Duodenal mucosa (tissue), 2 donors: ENCODE data around the gene APOC4.
"Not testable (repeated sequence)": the region's sequence is repeated elsewhere in the genome, so short reads cannot be mapped to it uniquely, and the experiment has no call there.

Experiments
- H3K27ac ChIP-seq: one replicate; pipeline ENCODE4 v1.7.0; 2013; ENCODE audit warnings: low read depth, low read length
- H3K27me3 ChIP-seq, 2 donors: one replicate each; pipeline ENCODE4 v1.7.0; 2013; ENCODE audit warnings: low read length in 2 of 2, control low read depth in 1 of 2; ENCODE audit not compliant: insufficient read depth in 2 of 2, control insufficient read depth in 1 of 2
- H3K36me3 ChIP-seq, 2 donors: one replicate each; pipeline ENCODE4 v1.7.0; 2013; ENCODE audit warnings: low read length in 2 of 2, control low read depth in 1 of 2; ENCODE audit not compliant: insufficient read depth in 2 of 2, control insufficient read depth in 1 of 2
- H3K4me1 ChIP-seq, 2 donors: one replicate each; pipeline ENCODE4 v1.7.0; 2013; ENCODE audit warnings: low read length in 2 of 2, control low read depth in 1 of 2; ENCODE audit not compliant: insufficient read depth in 2 of 2, control insufficient read depth in 1 of 2
- H3K4me3 ChIP-seq, 2 donors: one replicate each; pipeline ENCODE4 v1.7.0; 2013; ENCODE audit warnings: low read length in 2 of 2, low read depth in 1 of 2
- H3K9ac ChIP-seq, 2 donors: one replicate each; pipeline ENCODE4 v1.7.0; 2013; ENCODE audit warnings: low read length in 2 of 2, low read depth in 1 of 2
- H3K9me3 ChIP-seq, 2 donors: one replicate each; pipeline ENCODE4 v1.7.0; 2013; ENCODE audit warnings: low read length in 2 of 2, control low read depth in 1 of 2; ENCODE audit not compliant: control insufficient read depth in 1 of 2

APOC4 gene

GRCh38 chr19:44958090-44958489 lies 16.1 kb downstream of the APOC4 start:
- H3K4me3 ChIP-seq = no peak overlapping the region
- H3K9ac ChIP-seq = no peak overlapping the region
- H3K27me3 ChIP-seq = no peaks in the 10 kb centered on the region
- no peak overlapping the region for H3K27ac ChIP-seq
- H3K36me3 ChIP-seq = peaks cover 0 to 31% of the 10 kb centered on the region in 2 donors
- H3K4me1 ChIP-seq = peaks cover 31 to 38% of the 10 kb centered on the region in 2 donors
- H3K9me3 ChIP-seq = no peaks in the 10 kb centered on the region

- Histone ChIP-seq H3K4me1 (peaks cover 31% of the 10 kb centered on the region in 2 donors), H3K9ac (no peak overlapping the region), H3K27me3 (no peaks in the 10 kb centered on the region), H3K27ac (no peak overlapping the region), H3K9me3 (no peaks in the 10 kb centered on the region), H3K4me3 (no peak overlapping the region), H3K36me3 (peaks cover 3 to 34% of the 10 kb centered on the region in 2 donors)
Observed at GRCh38 chr19:44959691-44960090, 17.7 kb downstream of the APOC4 start.

GRCh38 chr19:44960906-44961728 lies 19.1 kb downstream of the APOC4 start:
- H3K36me3 ChIP-seq = peaks cover 3 to 38% of the 10 kb centered on the region in 2 donors
- H3K4me1 ChIP-seq = peaks cover 25 to 28% of the 10 kb centered on the region in 2 donors
- peak overlapping the region in 1 of 2 donors; percentile 32 for H3K9ac ChIP-seq

GRCh38 chr19:44961821-44962220 lies 19.8 kb downstream of the APOC4 start:
- H3K27ac ChIP-seq = no peak overlapping the region
- peaks cover 3 to 38% of the 10 kb centered on the region in 2 donors for H3K36me3 ChIP-seq
- peaks cover 18 to 21% of the 10 kb centered on the region in 2 donors for H3K4me1 ChIP-seq
- H3K27me3 ChIP-seq = no peaks in the 10 kb centered on the region
- no peak overlapping the region for H3K4me3 ChIP-seq
- no peak overlapping the region for H3K9ac ChIP-seq
- H3K9me3 ChIP-seq = no peaks in the 10 kb centered on the region

More at GRCh38 chr19:44960906-44961728, 19.1 kb downstream of the APOC4 start:
- H3K27me3 ChIP-seq = no peaks in the 10 kb centered on the region
- H3K27ac ChIP-seq = no peak overlapping the region
- H3K4me3 ChIP-seq = no peak overlapping the region
- H3K9me3 ChIP-seq = no peaks in the 10 kb centered on the region

- peaks cover 5 to 37% of the 10 kb centered on the region in 2 donors for H3K36me3 ChIP-seq
Observed at GRCh38 chr19:44968118-44968517, 26.1 kb downstream of the APOC4 start.

DNA sequence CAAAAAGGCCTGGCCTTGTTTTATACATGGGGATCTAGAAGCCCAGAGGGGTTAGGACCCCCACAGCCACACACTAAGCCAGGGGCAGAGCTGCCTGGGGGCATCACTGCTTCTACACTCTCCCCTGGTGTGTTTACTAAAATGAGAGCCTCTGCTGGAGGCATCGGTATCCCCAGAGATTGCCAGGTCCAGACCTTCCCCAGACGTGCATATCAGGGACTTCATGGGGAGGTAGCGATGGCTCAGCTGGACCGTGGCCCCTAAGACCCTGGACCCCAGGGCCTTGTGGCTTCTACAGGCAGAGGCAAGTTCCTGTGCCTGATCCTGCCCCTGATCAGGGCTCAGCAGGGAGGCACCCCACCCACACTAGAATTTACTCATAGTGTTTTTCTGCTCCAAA lies 26.6 kb downstream of the APOC4 start:
- Histone ChIP-seq H3K36me3 (peaks cover 9 to 41% of the 10 kb centered on the region in 2 donors), H3K9ac (no peak overlapping the region), H3K4me1 (no peaks in the 10 kb centered on the region), H3K4me3 (no peak overlapping the region), H3K9me3 (no peaks in the 10 kb centered on the region), H3K27me3 (no peaks in the 10 kb centered on the region), H3K27ac (no peak overlapping the region)

More at GRCh38 chr19:44968118-44968517, 26.1 kb downstream of the APOC4 start:
- Histone ChIP-seq H3K27ac (no peak overlapping the region), H3K4me3 (no peak overlapping the region), H3K27me3 (no peaks in the 10 kb centered on the region), H3K9me3 (no peaks in the 10 kb centered on the region), H3K4me1 (no peaks in the 10 kb centered on the region), H3K9ac (no peak overlapping the region)

DNA sequence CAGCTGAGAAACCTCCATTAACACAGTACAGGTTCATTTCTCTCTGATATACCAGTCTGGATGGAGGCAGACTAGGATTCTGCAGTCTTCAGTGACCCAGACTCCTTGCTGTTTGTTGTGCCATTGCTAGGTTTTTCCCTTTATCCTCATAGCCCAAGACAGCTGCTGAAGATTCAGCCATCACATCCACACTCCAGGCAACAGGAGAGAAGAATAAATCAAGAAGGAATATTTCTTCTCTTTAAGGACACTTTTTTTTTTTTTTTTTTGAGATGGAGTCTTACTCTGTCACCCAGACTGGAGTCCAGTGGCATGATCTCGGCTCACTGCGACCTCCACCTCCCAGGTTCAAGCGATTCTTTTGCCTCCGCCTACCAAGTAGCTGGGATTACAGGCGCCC lies 27.4 kb downstream of the APOC4 start:
- H3K27me3 ChIP-seq = no peaks in the 10 kb centered on the region
- no peaks in the 10 kb centered on the region for H3K4me1 ChIP-seq
- H3K4me3 ChIP-seq = no peak overlapping the region
- no peak overlapping the region for H3K27ac ChIP-seq
- H3K36me3 ChIP-seq = peaks cover 14 to 48% of the 10 kb centered on the region in 2 donors
- H3K9me3 ChIP-seq = no peaks in the 10 kb centered on the region
- no peak overlapping the region for H3K9ac ChIP-seq

- H3K4me3 ChIP-seq, H3K9ac ChIP-seq, H3K27me3 ChIP-seq, H3K9me3 ChIP-seq, H3K4me1 ChIP-seq, H3K27ac ChIP-seq: not testable (repeated sequence)
- peaks cover 23 to 62% of the 10 kb centered on the region in 2 donors for H3K36me3 ChIP-seq
Observed at GRCh38 chr19:44971451-44971850, 29.4 kb downstream of the APOC4 start.

DNA sequence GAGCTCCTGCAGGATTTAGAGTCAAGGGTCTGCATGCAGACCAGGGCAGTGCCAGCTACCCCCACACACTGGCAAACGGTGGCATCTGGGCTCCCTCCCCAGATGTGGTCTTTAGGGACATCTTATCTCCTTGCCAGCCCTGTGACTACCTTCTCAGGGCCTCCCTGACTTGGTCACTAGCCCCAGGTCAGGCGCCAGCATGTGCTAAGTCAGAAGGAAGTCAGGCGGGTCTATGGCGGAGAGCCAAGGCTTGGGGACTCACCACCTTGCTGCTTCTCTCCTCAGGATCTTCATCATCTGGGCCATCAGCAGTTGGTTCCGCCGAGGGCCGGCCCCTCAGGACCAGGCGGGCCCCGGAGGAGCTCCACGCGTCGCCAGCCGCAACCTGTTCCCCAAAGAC lies 30.8 kb downstream of the APOC4 start:
- Histone ChIP-seq H3K9ac (no peak overlapping the region), H3K4me3 (no peak overlapping the region), H3K27ac (no peak overlapping the region), H3K9me3 (no peaks in the 10 kb centered on the region), H3K4me1 (no peaks in the 10 kb centered on the region), H3K27me3 (no peaks in the 10 kb centered on the region), H3K36me3 (peaks cover 35 to 73% of the 10 kb centered on the region in 2 donors)

GRCh38 chr19:44973982-44974735 lies 32.1 kb downstream of the APOC4 start:
- H3K9me3 ChIP-seq = no peaks in the 10 kb centered on the region
- H3K4me1 ChIP-seq = no peaks in the 10 kb centered on the region
- peaks cover 35 to 73% of the 10 kb centered on the region in 2 donors for H3K36me3 ChIP-seq
- no peak overlapping the region for H3K27ac ChIP-seq
- H3K27me3 ChIP-seq = no peaks in the 10 kb centered on the region
- no peak overlapping the region for H3K9ac ChIP-seq
- no peak overlapping the region for H3K4me3 ChIP-seq
